ENCODE measurements around the gene IQSEC1. TPM values are rescaled to one million over a fixed set of nuclear protein-coding genes. Genes with fewer than 3 reads are reported as not detected.

IQSEC1 gene
- total RNA-seq, result 55.2 TPM

GRCh38 chr3:13073326-13074005 is at the start of gene IQSEC1:
Gene IQSEC1, minus strand, starts transcription at chr3:13073429. Its CDS starts 415 bp downstream, at chr3:13073014.
- peak; percentile 51 for DNase-seq (ENCODE audit: low spot score)

DNA sequence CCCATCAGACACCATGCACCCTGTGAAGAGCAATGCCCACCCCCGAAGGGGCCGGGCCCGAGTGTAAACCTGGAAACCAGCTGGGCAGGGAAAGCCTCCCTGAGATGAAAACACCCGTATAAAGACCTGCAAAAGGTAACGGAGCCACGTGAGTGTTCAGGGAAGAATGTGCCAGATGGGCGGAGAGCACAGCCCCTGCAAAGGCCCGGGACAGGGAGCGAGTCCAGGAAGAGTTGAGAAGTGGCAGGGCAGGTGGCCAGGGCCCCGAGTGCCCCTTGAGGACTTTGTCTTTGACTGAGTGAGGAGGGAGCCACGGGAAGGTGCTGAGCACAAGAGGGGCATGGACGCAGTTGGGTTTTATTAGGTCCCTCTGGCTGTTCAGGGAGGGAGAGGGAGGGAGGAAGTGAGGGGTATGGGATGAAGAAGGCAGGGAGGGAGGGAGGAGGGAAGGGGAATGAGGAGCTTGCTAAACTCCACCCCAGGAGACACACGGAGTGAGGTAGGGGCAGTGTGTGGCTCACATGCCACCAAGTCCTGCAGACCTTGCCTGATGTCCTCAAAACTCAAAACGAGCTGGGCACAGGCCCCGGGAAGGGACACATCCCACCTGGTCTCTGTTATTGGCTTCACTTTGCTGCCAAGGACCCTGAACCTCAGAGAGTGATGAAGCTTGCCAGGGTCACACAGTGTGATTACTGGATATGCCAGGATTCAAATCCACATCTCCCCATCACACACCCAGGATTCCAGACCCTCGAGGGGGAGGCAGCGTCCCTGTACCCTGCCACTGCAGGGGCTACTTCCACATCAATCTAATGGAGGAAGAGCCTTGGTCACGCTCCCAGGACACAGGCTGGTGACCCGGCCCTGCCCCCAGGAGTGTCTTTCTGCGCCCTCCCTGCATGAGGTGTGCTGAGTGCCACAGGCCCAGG is 49.1 kb upstream of the IQSEC1 start:
- no peak for DNase-seq (ENCODE audit: low spot score)

DNA sequence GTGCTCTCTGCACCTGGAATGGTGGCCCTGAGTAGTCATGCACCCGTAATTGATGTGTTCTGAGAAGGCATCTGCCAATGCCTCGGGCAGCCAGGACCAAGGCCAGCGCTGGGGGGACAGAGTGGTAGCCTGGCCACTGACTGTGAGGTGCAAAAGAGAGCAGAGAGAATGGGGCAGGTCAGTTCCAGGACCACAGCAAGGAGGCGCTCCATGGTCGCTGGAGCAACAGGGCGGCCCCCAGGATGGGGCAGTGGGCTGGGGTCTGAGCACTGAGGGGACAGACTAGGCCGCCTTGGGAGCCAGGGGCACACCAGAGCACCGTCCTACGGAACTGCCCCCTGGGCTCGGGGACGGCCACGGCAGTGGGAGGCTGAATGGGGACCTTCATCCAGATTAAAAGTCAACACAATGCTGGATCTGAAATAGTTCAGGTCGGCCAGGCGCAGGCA is 48.3 kb upstream of the IQSEC1 start:
- no peak for DNase-seq (ENCODE audit: low spot score)

DNA sequence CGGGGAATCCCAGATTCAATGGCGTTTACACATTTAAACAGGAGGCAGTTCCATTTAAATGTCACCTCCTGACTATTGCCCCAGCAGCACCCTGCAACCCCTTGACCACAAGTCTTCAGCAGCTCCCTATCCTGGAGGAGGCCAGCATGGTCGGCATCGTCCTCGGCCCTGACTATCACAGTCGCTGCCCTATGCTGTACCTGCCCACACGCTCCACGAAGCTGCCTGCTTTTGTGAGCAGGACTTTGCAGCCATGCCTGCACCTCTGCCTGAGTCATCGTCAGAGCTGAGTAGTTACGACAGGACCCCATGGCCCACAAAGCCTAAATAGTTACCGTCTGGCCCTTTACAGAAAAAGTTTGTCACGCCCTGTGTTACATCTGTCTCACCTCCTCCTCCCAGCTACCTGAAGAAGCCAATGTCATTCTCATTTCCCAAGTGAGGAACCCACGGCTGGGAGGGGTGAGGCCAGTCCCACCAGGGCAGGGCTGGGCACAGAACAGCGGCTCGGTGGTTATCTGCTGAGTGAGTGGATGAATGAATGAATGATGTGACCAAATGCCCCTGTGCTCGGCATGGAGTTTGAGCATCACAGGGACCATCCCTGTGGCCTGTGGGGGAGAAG is 47.8 kb upstream of the IQSEC1 start:
- DNase-seq (ENCODE audit: low spot score), result no peak

- DNase-seq (ENCODE audit: low spot score), result no peak
Measured at GRCh38 chr3:13120289-13120927, 47.2 kb upstream of the IQSEC1 start.

DNA sequence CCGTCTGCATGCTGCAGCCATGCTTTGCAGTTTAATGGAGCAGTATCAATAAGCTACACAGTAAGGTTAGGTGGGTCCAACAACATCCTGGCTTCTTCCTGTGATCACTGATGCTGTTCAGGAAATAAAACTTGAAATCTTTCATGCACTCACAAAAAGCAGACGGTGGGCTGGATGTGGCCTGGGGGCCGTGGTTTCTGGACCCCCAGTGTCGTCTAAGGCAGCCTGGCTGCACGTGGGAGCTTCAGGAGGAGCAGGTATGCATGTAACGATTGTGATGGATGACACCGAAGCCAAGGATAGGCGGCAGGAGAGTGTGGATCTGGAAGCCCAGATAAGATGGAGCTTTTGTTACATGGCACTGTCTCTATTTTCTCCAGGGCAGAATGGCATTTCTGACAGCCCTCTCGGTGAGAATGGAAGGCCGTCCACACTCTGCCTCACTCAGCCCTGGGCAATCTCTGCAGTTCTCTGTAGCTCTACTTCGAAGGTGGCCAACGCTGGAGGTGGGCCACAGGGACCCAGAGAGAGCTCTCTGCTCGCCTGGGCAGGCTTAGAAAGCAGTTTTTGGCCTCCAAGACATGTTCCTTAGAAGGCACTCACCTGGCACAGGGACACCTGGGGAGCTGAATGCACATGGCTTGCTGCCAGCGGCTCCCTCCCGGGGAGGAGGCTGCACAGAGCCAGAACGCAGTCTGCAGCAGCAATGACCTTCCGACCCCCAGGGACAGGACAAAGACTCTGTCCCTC is 46.4 kb upstream of the IQSEC1 start:
- DNase-seq (ENCODE audit: low spot score), result no peak

DNA sequence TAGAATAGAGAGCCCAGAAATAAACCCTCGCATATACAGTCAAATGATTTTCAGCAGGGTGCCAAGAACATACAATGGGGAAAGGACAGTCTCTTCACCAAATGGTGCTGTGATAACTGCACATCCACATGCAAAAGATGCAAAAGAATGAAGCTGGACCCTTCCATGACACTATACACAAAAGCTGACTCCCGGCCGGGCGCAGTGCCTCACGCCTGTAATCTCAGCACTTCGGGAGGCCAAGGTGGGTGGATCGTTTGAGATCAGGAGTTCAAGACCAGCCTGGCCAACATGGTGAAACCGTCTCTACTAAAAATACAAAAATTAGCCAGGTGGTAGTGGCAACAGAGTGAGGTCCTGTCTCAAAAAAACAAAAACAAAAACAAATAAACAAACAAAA is 43.2 kb upstream of the IQSEC1 start:
- no peak for DNase-seq (ENCODE audit: low spot score)

DNA sequence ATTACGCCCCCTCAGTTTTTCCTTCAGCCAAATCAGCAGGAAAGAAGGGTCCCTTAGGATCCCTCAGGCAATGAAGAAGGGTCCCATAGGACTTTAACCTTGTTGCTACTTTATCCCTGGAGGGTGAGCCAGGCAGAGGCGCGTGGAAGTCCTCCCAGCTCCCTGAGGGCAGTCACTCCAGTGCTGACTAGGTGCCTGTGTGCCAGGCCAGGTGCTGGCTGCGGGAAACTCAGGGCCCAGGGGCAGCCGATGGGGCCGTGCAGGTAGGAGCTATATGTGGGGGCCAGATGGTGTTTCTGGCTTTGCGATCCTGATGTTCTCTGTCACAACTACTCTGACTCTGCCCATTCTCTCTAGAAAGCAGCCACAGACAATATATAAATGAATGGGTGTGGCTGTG is 42.8 kb upstream of the IQSEC1 start:
- DNase-seq (ENCODE audit: low spot score), result no peak

GRCh38 chr3:13115576-13115910 is 42.3 kb upstream of the IQSEC1 start:
- no peak for DNase-seq (ENCODE audit: low spot score)

GRCh38 chr3:13114811-13115575 is 41.8 kb upstream of the IQSEC1 start:
- DNase-seq (ENCODE audit: low spot score), result no peak

- no peak for DNase-seq (ENCODE audit: low spot score)
Measured at GRCh38 chr3:13113346-13114330, 40.4 kb upstream of the IQSEC1 start.

DNA sequence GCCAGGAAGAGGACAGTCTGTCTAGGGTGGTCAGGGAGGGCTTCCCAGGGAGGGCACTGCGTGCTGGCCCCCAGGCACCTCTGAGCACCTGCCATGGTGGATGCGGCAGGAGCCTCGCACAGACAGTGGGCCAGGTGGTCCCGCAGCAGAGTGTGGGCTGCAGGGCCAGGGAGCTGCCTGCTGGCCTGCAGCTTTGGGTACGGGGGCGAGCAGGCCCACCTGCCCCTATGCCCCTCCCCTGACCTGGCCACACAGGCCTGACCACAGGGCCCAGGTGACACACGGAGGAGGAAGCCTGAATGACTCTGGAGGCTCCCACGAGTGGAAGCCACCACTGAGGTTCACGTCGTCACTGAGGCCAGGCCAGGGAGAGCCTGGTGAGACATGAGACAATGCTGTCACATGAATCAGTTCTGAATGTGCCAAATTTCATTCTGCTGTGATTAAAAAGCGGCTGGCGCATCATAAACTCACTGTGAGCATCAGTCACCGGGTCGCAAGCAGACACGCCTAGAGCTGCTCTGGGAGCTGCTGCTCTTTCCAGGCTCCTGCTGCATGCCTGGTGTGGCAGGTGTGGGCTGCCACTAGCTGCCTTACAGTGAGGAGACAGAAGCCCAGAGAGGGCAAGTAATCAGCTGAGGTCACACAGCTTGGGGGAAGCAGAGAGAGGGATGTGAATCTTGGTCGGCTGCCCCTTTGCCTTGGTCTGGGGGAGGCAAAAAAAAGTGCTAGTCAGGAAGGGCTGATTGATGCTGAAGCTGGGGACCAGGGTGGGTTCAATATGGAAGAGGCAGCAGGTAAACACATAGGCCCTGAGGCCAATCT is 39.5 kb upstream of the IQSEC1 start:
- no peak for DNase-seq (ENCODE audit: low spot score)

GRCh38 chr3:13111873-13112520 is 38.8 kb upstream of the IQSEC1 start:
- peak; percentile 67 for DNase-seq (ENCODE audit: low spot score)

DNA sequence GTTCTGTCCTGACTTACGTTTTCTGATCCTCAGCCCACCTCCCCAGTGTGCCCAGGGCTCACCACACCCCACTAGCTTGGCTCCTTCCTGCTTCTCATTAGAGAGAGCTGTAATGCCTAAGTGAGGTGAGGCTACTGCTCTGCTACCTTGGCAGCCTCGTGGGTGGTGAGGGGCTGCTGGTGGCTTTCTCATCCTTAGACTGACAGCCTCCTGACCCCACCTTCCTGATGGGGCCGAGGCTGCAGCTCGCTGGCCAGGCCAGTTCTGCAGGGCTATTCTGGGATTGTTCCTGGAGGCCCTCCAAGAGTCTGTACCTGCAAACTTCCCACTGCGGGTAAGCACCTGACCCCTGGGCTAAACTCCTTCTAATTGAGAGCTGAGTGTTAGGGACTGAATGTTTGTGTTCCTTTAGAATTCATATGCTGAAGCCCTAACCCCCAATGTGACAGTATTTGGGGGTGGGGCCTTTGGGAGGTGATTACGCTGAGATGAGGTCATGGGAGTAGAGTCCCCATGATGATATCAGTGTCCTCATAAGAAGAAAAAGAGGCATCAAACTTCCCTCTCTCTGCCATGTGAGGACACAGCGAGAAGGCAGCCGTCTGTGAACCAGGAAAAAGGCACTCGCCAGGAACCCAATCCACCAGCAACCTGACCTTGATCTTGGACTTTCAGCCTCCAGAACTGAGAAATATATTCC is 38.1 kb upstream of the IQSEC1 start:
- DNase-seq (ENCODE audit: low spot score), result no peak

GRCh38 chr3:13110678-13111116 is 37.5 kb upstream of the IQSEC1 start:
- peak; percentile 61 for DNase-seq (ENCODE audit: low spot score)

GRCh38 chr3:13109516-13109915 is 36.3 kb upstream of the IQSEC1 start:
- no peak for DNase-seq (ENCODE audit: low spot score)

DNA sequence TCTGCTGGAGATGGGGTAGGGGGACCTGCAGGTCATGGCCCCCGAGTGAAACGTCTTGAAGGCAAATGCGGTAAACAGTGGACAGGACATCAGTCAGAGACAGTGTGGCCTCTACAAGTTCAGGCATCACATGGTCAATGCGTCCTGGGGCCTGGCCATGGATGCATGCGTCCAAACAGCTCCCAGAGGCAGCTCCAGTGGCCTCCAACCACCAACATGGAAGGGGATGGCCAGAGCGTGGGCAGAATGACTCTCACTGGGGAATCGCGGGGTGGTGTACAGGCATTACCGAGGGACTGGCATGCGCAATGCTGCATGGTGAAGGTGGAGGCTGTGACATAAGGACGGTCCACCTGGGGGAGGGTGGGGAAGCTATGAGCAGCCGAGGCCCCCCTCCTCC is 35.6 kb upstream of the IQSEC1 start:
- DNase-seq (ENCODE audit: low spot score), result no peak
